Raji (cell line): ENCODE measurements around the gene HOXB1.

Experiments
- POLR2A ChIP-seq: IDR thresholded peaks from 2 replicates; pipeline ENCODE4 v1.6.1; 2011; ENCODE audit warnings: low read depth, low read length, control low read depth; ENCODE audit not compliant: insufficient read depth

The HOXB1 gene

GRCh38 chr17:48570325-48571023 lies 39.7 kb upstream of the HOXB1 start:
- TF ChIP-seq POLR2A = no peak

- TF ChIP-seq POLR2A = no peak
These were observed 39.0 kb upstream of the HOXB1 start for GRCh38 chr17:48569674-48570324.

GRCh38 chr17:48569240-48569582 lies 38.4 kb upstream of the HOXB1 start:
- TF ChIP-seq POLR2A = no peak

GRCh38 chr17:48568499-48569239 lies 37.9 kb upstream of the HOXB1 start:
- no peak for TF ChIP-seq POLR2A

- no peak for TF ChIP-seq POLR2A
These were observed 37.0 kb upstream of the HOXB1 start for GRCh38 chr17:48567646-48568354.

- TF ChIP-seq POLR2A = no peak
These were observed 36.4 kb upstream of the HOXB1 start for GRCh38 chr17:48567209-48567608.

- TF ChIP-seq POLR2A = no peak
These were observed 35.9 kb upstream of the HOXB1 start for GRCh38 chr17:48566717-48567116.

GRCh38 chr17:48565925-48566710 lies 35.3 kb upstream of the HOXB1 start:
- TF ChIP-seq POLR2A = no peak

- no peak for TF ChIP-seq POLR2A
These were observed 34.3 kb upstream of the HOXB1 start for GRCh38 chr17:48565022-48565554.

- TF ChIP-seq POLR2A = no peak
These were observed 33.6 kb upstream of the HOXB1 start for GRCh38 chr17:48564188-48565021.

- no peak for TF ChIP-seq POLR2A
These were observed 33.0 kb upstream of the HOXB1 start for GRCh38 chr17:48563867-48564187.

GRCh38 chr17:48563385-48563838 lies 32.6 kb upstream of the HOXB1 start:
- no peak for TF ChIP-seq POLR2A

GRCh38 chr17:48562934-48563333 lies 32.1 kb upstream of the HOXB1 start:
- no peak for TF ChIP-seq POLR2A
